GM18867 (cell line): ENCODE results near the gene MVK.

Source experiments
- ATAC-seq: cut with Tn5 transposase; IDR thresholded peaks from one replicate; pipeline ENCODE4 v1.9.1; 2021; ENCODE audit warnings: mild to moderate bottlenecking, moderate library complexity; ENCODE audit not compliant: unreplicated experiment

MVK gene

GRCh38 chr12:109544955-109545531 lies 28.6 kb upstream of the MVK start:
- no peak for ATAC-seq

- ATAC-seq: no peak
Observed at GRCh38 chr12:109545826-109546225, 27.8 kb upstream of the MVK start.

GRCh38 chr12:109547286-109547685 lies 26.3 kb upstream of the MVK start:
- ATAC-seq: no peak

GRCh38 chr12:109548258-109548657 lies 25.3 kb upstream of the MVK start:
- ATAC-seq: no peak

GRCh38 chr12:109549613-109550270 lies 23.9 kb upstream of the MVK start:
- ATAC-seq: no peak

GRCh38 chr12:109550281-109550680 lies 23.3 kb upstream of the MVK start:
- ATAC-seq: no peak

- ATAC-seq: no peak
Observed at GRCh38 chr12:109551108-109551507, 22.5 kb upstream of the MVK start.

GRCh38 chr12:109552971-109553370 lies 20.6 kb upstream of the MVK start:
- ATAC-seq: no peak

GRCh38 chr12:109553483-109553882 lies 20.1 kb upstream of the MVK start:
- ATAC-seq: no peak

GRCh38 chr12:109553906-109554500 lies 19.6 kb upstream of the MVK start:
- no peak for ATAC-seq

GRCh38 chr12:109554761-109555160 lies 18.8 kb upstream of the MVK start:
- ATAC-seq: no peak

GRCh38 chr12:109555431-109556315 lies 17.9 kb upstream of the MVK start:
- ATAC-seq: no peak

GRCh38 chr12:109557200-109557599 lies 16.4 kb upstream of the MVK start:
- ATAC-seq: no peak

GRCh38 chr12:109557805-109558204 lies 15.8 kb upstream of the MVK start:
- no peak for ATAC-seq

GRCh38 chr12:109558374-109559199 lies 15.0 kb upstream of the MVK start:
- no peak for ATAC-seq

GRCh38 chr12:109559200-109559505 lies 14.4 kb upstream of the MVK start:
- ATAC-seq: no peak

- no peak for ATAC-seq
Observed at GRCh38 chr12:109559601-109560000, 14.0 kb upstream of the MVK start.

GRCh38 chr12:109560867-109561710 lies 12.5 kb upstream of the MVK start:
- no peak for ATAC-seq

GRCh38 chr12:109561711-109562030 lies 11.9 kb upstream of the MVK start:
- no peak for ATAC-seq

- no peak for ATAC-seq
Observed at GRCh38 chr12:109562871-109563270, 10.7 kb upstream of the MVK start.
